Measurements from ENCODE around the gene CHPF2. TPM values are rescaled to one million over a fixed set of nuclear protein-coding genes. Genes with fewer than 3 reads are reported as not detected.
A peak's percentile ranks its signal among the peaks of the same experiment; 100 is the strongest.

Gene CHPF2
- total and polyA plus RNA-seq, 9 donors, result 8.4 to 36.2 (median 27.9) TPM

DNA sequence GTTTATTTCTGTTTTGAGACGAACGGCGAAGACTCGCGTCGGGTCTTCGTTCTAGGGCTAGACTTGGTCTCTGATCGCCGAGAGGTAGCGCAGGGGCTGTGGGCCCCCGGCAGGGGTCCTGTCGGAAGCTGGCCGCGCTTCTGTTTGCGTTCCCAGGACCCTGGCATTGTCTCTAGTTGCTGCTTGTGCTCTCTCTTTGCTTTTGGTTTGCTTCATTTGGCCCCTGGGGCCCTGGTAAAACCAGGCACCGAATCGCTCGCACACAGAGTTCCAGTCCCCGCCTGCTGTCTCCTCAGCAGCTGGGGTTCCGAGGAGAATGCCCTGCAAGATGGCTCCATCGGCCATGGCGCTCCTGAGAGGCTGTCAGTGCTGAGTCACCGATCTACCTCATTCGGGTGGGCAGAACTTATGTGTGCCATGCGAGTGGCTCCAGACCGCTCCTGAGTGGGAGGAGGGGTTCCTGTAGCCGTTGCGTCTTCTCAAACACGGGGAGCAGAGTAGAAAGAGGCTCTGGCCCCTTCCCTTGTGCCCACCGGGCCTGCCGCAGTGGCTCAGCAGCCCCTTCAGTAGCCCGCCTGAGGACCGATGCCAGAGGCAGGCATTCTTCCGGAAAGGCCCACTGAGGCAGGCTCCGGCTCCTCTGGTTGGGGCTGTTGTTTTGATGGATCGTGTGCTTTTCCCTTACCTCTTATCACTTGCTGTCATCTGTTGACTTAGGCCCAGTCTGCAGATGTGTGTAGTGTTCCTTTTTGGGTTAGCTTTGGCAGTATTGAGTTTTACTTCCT is 826 bp downstream of the CHPF2 start:
- Histone ChIP-seq H3K27ac (peak overlapping the region; percentile 21 to 41), H3K4me1 (ENCODE audit: insufficient read depth) (peaks cover 7% of the 10 kb centered on the region), H3K27me3 (no peaks in the 10 kb centered on the region), H3K36me3 (no peaks in the 10 kb centered on the region), H3K4me3 (peak overlapping the region; percentile 96), H3K9me3 (no peaks in the 10 kb centered on the region)
- intact Hi-C loops (cut with DNase I), result no loop called here
- DNase-seq, result peak in 2 of 5 donors; percentile 49 to 56
- TF ChIP-seq EP300 (IDR thresholded peaks at IDR 0.05), result no peak
- no peak for TF ChIP-seq POLR2A (IDR thresholded peaks at IDR 0.05)
- TF ChIP-seq, protein P1, sequence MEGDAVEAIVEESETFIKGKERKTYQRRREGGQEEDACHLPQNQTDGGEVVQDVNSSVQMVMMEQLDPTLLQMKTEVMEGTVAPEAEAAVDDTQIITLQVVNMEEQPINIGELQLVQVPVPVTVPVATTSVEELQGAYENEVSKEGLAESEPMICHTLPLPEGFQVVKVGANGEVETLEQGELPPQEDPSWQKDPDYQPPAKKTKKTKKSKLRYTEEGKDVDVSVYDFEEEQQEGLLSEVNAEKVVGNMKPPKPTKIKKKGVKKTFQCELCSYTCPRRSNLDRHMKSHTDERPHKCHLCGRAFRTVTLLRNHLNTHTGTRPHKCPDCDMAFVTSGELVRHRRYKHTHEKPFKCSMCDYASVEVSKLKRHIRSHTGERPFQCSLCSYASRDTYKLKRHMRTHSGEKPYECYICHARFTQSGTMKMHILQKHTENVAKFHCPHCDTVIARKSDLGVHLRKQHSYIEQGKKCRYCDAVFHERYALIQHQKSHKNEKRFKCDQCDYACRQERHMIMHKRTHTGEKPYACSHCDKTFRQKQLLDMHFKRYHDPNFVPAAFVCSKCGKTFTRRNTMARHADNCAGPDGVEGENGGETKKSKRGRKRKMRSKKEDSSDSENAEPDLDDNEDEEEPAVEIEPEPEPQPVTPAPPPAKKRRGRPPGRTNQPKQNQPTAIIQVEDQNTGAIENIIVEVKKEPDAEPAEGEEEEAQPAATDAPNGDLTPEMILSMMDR (IDR thresholded peaks at IDR 0.05), result no peak
- 5 to 11% (median 7%) methylated on average over 24 to 36 of the region's 36 CpGs for WGBS, 3 donors

DNA sequence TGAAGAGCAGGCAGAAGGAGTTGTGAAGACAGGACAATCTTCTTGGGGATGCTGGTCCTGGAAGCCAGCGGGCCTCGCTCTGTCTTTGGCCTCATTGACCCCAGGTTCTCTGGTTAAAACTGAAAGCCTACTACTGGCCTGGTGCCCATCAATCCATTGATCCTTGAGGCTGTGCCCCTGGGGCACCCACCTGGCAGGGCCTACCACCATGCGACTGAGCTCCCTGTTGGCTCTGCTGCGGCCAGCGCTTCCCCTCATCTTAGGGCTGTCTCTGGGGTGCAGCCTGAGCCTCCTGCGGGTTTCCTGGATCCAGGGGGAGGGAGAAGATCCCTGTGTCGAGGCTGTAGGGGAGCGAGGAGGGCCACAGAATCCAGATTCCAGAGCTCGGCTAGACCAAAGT is 1.5 kb downstream of the CHPF2 start:
- Histone ChIP-seq H3K9me3 (no peaks in the 10 kb centered on the region), H3K36me3 (no peaks in the 10 kb centered on the region), H3K27ac (no peak overlapping the region), H3K27me3 (no peaks in the 10 kb centered on the region), H3K4me3 (no peak overlapping the region), H3K4me1 (ENCODE audit: insufficient read depth) (peaks cover 7% of the 10 kb centered on the region)
- no peak for DNase-seq
- 71 to 86% (median 74%) methylated on average over 9 of the region's 9 CpGs for WGBS, 3 donors
- TF ChIP-seq, protein P1 (IDR thresholded peaks at IDR 0.05), result no peak
- TF ChIP-seq POLR2A (IDR thresholded peaks at IDR 0.05) (no peak), EP300 (IDR thresholded peaks at IDR 0.05) (no peak)
- intact Hi-C loops (cut with DNase I), result no loop called here

DNA sequence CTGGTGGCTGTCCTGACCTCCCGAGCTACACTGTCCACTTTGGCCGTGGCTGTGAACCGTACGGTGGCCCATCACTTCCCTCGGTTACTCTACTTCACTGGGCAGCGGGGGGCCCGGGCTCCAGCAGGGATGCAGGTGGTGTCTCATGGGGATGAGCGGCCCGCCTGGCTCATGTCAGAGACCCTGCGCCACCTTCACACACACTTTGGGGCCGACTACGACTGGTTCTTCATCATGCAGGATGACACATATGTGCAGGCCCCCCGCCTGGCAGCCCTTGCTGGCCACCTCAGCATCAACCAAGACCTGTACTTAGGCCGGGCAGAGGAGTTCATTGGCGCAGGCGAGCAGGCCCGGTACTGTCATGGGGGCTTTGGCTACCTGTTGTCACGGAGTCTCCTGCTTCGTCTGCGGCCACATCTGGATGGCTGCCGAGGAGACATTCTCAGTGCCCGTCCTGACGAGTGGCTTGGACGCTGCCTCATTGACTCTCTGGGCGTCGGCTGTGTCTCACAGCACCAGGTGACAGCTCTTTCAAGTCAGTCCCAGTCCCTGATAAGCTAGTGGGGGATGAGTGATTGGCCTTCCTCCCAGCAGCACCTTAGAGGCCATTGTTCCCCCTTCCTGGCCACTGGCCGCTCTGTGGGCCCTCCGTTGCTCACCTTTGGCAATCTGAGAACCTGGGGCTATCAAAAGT is 3.0 kb downstream of the CHPF2 start:
- TF ChIP-seq, protein P1 (IDR thresholded peaks at IDR 0.05), result no peak
- TF ChIP-seq EP300 (IDR thresholded peaks at IDR 0.05), result no peak
- TF ChIP-seq POLR2A (IDR thresholded peaks at IDR 0.05), result no peak
- no peaks in the 10 kb centered on the region for H3K9me3 ChIP-seq
- intact Hi-C loops (cut with DNase I), result no loop called here
- H3K4me3 ChIP-seq, result no peak overlapping the region
- H3K27me3 ChIP-seq, result no peaks in the 10 kb centered on the region
- no peaks in the 10 kb centered on the region for H3K36me3 ChIP-seq
- WGBS, 3 donors, result 83 to 90% (median 87%) methylated on average over 27 to 28 of the region's 28 CpGs
- H3K27ac ChIP-seq, result no peak overlapping the region
- H3K4me1 ChIP-seq (ENCODE audit: insufficient read depth), result peaks cover 7% of the 10 kb centered on the region
- DNase-seq, result no peak

DNA sequence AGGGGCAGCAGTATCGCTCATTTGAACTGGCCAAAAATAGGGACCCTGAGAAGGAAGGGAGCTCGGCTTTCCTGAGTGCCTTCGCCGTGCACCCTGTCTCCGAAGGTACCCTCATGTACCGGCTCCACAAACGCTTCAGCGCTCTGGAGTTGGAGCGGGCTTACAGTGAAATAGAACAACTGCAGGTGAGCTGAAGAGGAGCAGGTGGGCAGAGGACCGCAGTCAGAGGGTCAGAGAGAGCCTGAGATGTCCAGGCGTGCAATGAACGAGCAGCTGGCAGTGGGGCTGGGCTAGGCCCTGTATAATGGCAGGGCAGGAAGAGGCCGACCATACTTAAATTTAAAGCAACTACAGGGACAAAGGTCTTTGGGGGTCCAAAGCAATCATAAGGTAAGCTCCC is 4.1 kb downstream of the CHPF2 start:
- peak in 1 of 5 donors; percentile 23 for DNase-seq
- intact Hi-C loops (cut with DNase I), result no loop called here
- Histone ChIP-seq H3K9me3 (no peaks in the 10 kb centered on the region), H3K27ac (no peak overlapping the region), H3K4me1 (ENCODE audit: insufficient read depth) (peaks cover 7% of the 10 kb centered on the region), H3K27me3 (no peaks in the 10 kb centered on the region), H3K4me3 (no peak overlapping the region), H3K36me3 (no peaks in the 10 kb centered on the region)
- 79 to 83% (median 79%) methylated on average over 13 of the region's 13 CpGs for WGBS, 3 donors
- TF ChIP-seq EP300 (IDR thresholded peaks at IDR 0.05), result no peak
- TF ChIP-seq, protein P1 (IDR thresholded peaks at IDR 0.05), result no peak
- no peak for TF ChIP-seq POLR2A (IDR thresholded peaks at IDR 0.05)
